Naive thymus-derived CD8-positive, alpha-beta T cell (primary cell): ENCODE measurements around the gene DENND11. TPM values are rescaled to one million over a fixed set of nuclear protein-coding genes. Genes with fewer than 3 reads are reported as not detected.

Experiments used
- polyA plus RNA-seq, 3 donors: library from polyadenylated mRNA; unstranded; fragments of 300-500 nt; fragmentation: Illumina TruSeq; gene quantifications; one replicate each; pipeline ENCODE4 v1.2.3, GENCODE V29; 2021
- total RNA-seq, 8 experiments: library from RNA in 2 of 8; stranded (reverse) in 2 of 8; gene quantifications; one replicate each; pipeline ENCODE4 v1.2.3 and lab custom pipeline; 2021 to 2026

DENND11 gene
- total and polyA plus RNA-seq, 5 experiments from 2014 or later = 16.4 to 68.0 (median 30.0) TPM

Other genes with a start within 250 kb of the DENND11 start
- gene AGK, start 150.8 kb downstream of the DENND11 start, total RNA-seq = 10 to 100 TPM; 26.3 to 26.7 TPM
- 10 to 100 TPM; 23.3 to 29.3 (median 25.6) TPM for gene AGK, start 150.8 kb downstream of the DENND11 start, polyA plus RNA-seq
- gene WEE2, start 6.2 kb upstream of the DENND11 start, total RNA-seq = not detected
- gene WEE2, start 6.2 kb upstream of the DENND11 start, polyA plus RNA-seq = not detected
- gene SSBP1, start 36.2 kb upstream of the DENND11 start, total RNA-seq = 100 to 1,000 TPM; 128 to 131 TPM
- gene SSBP1, start 36.2 kb upstream of the DENND11 start, polyA plus RNA-seq = 100 to 1,000 TPM; 341 to 350 (median 349) TPM
- gene TAS2R3, start 61.9 kb upstream of the DENND11 start, total RNA-seq = 1 to 10 TPM; 4.6 to 5.0 TPM
- gene TAS2R3, start 61.9 kb upstream of the DENND11 start, polyA plus RNA-seq = not detected
- 1 to 10 TPM; 3.3 to 3.4 TPM for gene TAS2R4, start 74.5 kb upstream of the DENND11 start, total RNA-seq
- gene TAS2R4, start 74.5 kb upstream of the DENND11 start, polyA plus RNA-seq = under 1 TPM in 2 of 3 donors, not detected in 1; 0.06 to 0.08 TPM
- 1 to 10 TPM; 3.6 to 5.2 TPM for gene TAS2R5, start 88.1 kb upstream of the DENND11 start, total RNA-seq
- gene TAS2R5, start 88.1 kb upstream of the DENND11 start, polyA plus RNA-seq = under 1 TPM in 1 of 3 donors, not detected in 2; 0.16 TPM
- gene PRSS37, start 139.3 kb upstream of the DENND11 start, total RNA-seq = not detected
- gene PRSS37, start 139.3 kb upstream of the DENND11 start, polyA plus RNA-seq = not detected
- not detected for gene OR9A4, start 214.2 kb upstream of the DENND11 start, total RNA-seq
- gene OR9A4, start 214.2 kb upstream of the DENND11 start, polyA plus RNA-seq = not detected
- gene CLEC5A, start 244.8 kb upstream of the DENND11 start, total RNA-seq = under 1 TPM; 0.31 to 0.77 TPM
- gene CLEC5A, start 244.8 kb upstream of the DENND11 start, polyA plus RNA-seq = not detected